ENCODE results near the gene RGS19. TPM values are rescaled to one million over a fixed set of nuclear protein-coding genes. Genes with fewer than 3 reads are reported as not detected.

RGS19 gene
- total and polyA plus RNA-seq, 2 of the 8 experiments (the other 6 are each of a cell fraction or from before 2014, with no cell fraction given) = 12.7 to 16.8 TPM

- H3K4me2 ChIP-seq (ENCODE audit: insufficient read depth in 1 of 2, low read depth in 2 of 2, low read length in 2 of 2) = peak overlapping the region; percentile 63 to 74; a peak in 3 of 4 replicates
- H3K14ac ChIP-seq (ENCODE audit: insufficient read length) = no peak overlapping the region
- H3K27me3 ChIP-seq (replicated peaks in 1 of 4; ENCODE audit: control insufficient read depth in 3 of 4, extremely low read depth in 1 of 4, insufficient read depth in 3 of 4, low read length in 3 of 4) = peaks cover 28 to 85% (median 72%) of the 10 kb centered on the region in 4 experiments
- H3K9me3 ChIP-seq (ENCODE audit: insufficient read depth in 2 of 2, low read depth in 1 of 2, low read length in 1 of 2) = no peaks in the 10 kb centered on the region
- POLR2A ChIA-PET (ENCODE audit: partially characterized antibody) = interaction anchor here (0.8 to 1.0 kb wide), 2 partner anchors 12 to 186 kb away, joined by 3 read pairs; no protein-coding TSS in a partner anchor
- FAIRE-seq = no peak
- peaks cover 0 to 20% (median 8%) of the 10 kb centered on the region in 4 experiments; a peak in 6 of 7 replicates for H3K4me1 ChIP-seq (replicated peaks in 1 of 4; ENCODE audit: control insufficient read depth in 3 of 4, insufficient read depth in 4 of 4, low read length in 3 of 4)
- H3K4me3 ChIP-seq (ENCODE audit: extremely low read depth in 1 of 4, insufficient read depth in 2 of 4, low read depth in 3 of 4, low read length in 4 of 4) = peak overlapping the region; percentile 26 to 66 (median 41)
- H3K9ac ChIP-seq (replicated peaks in 1 of 4; ENCODE audit: extremely low read depth in 1 of 4, low read depth in 3 of 4, low read length in 3 of 4) = no peak overlapping the region
- DNase-seq (ENCODE audit: low read depth in 1 of 2, low spot score in 2 of 2) = no peak
- H3K79me2 ChIP-seq (ENCODE audit: control insufficient read depth in 1 of 2, insufficient read depth in 2 of 2, low read length in 2 of 2) = no peaks in the 10 kb centered on the region
- 6% methylated on average over 21 of the region's 55 CpGs; no CpG with 5 or more reads in 1 of the 2 experiments for WGBS, 2 experiments (ENCODE audit: extremely low coverage in 1 of 2, insufficient coverage in 1 of 2, insufficient read length in 1 of 2, insufficient replicate concordance in 2 of 2, low coverage in 1 of 2, low lambda C conversion rate in 2 of 2, missing lambda C conversion rate in 1 of 2)
- H3K18ac ChIP-seq (ENCODE audit: extremely low read depth, low read length) = no peak overlapping the region; the same call in 1 of the 2 replicates
- H4K5ac ChIP-seq (ENCODE audit: insufficient read length, low read depth, low read length) = no peak overlapping the region
- no peak overlapping the region for H2BK5ac ChIP-seq (ENCODE audit: low read depth, low read length)
- H3K79me1 ChIP-seq (ENCODE audit: low read depth, low read length) = no peaks in the 10 kb centered on the region
- no peak overlapping the region for H2AFZ ChIP-seq (ENCODE audit: low read length)
- H3K23ac ChIP-seq (ENCODE audit: insufficient read length) = no peak overlapping the region
- H2BK20ac ChIP-seq (ENCODE audit: low read length) = no peak overlapping the region; the same call in 1 of the 2 replicates
- H3K4ac ChIP-seq (replicated peaks; ENCODE audit: insufficient read length, low read depth, low read length) = no peak overlapping the region
- no peaks in the 10 kb centered on the region; a peak in 1 of 8 replicates for H3K36me3 ChIP-seq (ENCODE audit: control insufficient read depth in 2 of 4, insufficient read depth in 4 of 4, low read length in 3 of 4)
- no peak overlapping the region for H3K27ac ChIP-seq (ENCODE audit: low read depth, low read length)
- H2BK15ac ChIP-seq (ENCODE audit: low read length) = peak overlapping the region; percentile 16; the same call in 1 of the 2 replicates
- H4K20me1 ChIP-seq (replicated peaks in 1 of 2; ENCODE audit: control insufficient read depth in 1 of 2, insufficient read depth in 2 of 2, low read length in 2 of 2) = no peaks in the 10 kb centered on the region
- H2BK120ac ChIP-seq (replicated peaks; ENCODE audit: low read depth, low read length) = no peak overlapping the region
- H3K23me2 ChIP-seq (ENCODE audit: low read depth, low read length) = peaks cover 3% of the 10 kb centered on the region; the same call in 1 of the 2 replicates
- TF ChIP-seq EZH2 (IDR thresholded peaks at IDR 0.05; ENCODE audit: low read depth, low read length, severe bottlenecking) (peak; percentile 58), ASH2L (IDR thresholded peaks at IDR 0.05; ENCODE audit: low read length) (peak; percentile 29), E2F6 (IDR thresholded peaks at IDR 0.05) (peak; percentile 51; the same call in 1 of the 2 replicates), SUZ12 (IDR thresholded peaks at IDR 0.05; ENCODE audit: low read length) (peak; percentile 54), KDM4A (IDR thresholded peaks at IDR 0.05; ENCODE audit: low read depth, low read length, severe bottlenecking) (peak; percentile 65), MAX (IDR thresholded peaks at IDR 0.05) (0 out of 2 replicates have a peak, but pooled peaks have one; percentile 27), ATF2 (IDR thresholded peaks at IDR 0.05; ENCODE audit: low read length) (no peak), RFX5 (IDR thresholded peaks at IDR 0.05; ENCODE audit: borderline replicate concordance, low read depth, low read length) (no peak)
- H2AK5ac ChIP-seq (ENCODE audit: low read depth, low read length) = no peak overlapping the region; the same call in 1 of the 2 replicates
- CTCF ChIA-PET (ENCODE audit: partially characterized antibody) = interaction anchor here (0.6 to 7.3 kb wide), 8 partner anchors 9 to 241 kb away, joined by 3 to 73 read pairs (median 8); partner anchors contain the start of genes OPRL1 and RGS19
- H3K56ac ChIP-seq (replicated peaks; ENCODE audit: insufficient read length, low read depth, low read length) = no peak overlapping the region
- peak overlapping the region; percentile 68; the same call in 1 of the 2 replicates for H2BK12ac ChIP-seq (ENCODE audit: low read depth, low read length)
- H4K91ac ChIP-seq (replicated peaks; ENCODE audit: insufficient read length, low read length) = no peak overlapping the region
- peak overlapping the region; percentile 62; the same call in 1 of the 2 replicates for H4K8ac ChIP-seq (ENCODE audit: extremely low read depth, insufficient read depth, low read length)
These were observed 37.1 kb downstream of the RGS19 start for GRCh38 chr20:64042054-64042781.
